ENCODE measurements around the gene PRPF6.

DNA sequence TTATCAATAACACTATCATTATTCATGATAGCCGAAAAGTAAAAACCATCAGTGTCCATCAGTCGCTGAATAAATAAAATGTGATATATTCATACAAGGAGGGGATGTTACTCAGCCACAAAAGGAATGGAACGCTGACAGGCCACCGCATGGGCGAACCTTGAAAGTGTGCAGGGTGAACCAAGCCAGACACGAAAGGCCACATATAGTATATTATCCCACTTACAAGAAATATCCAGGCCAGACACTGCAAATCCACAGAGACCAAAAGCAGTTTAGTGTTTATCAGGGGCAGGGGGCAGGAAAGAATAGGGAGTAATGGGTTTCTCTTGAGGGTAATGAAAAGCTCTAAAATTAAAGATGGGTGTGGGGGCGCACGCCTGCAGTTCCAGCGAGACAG is 62.8 kb downstream of the PRPF6 start:
- no peak for TF ChIP-seq EZH2 (IDR thresholded peaks at IDR 0.05; ENCODE audit: borderline replicate concordance, insufficient read depth, low read length, poor library complexity, severe bottlenecking)
- TF ChIP-seq, protein P1, sequence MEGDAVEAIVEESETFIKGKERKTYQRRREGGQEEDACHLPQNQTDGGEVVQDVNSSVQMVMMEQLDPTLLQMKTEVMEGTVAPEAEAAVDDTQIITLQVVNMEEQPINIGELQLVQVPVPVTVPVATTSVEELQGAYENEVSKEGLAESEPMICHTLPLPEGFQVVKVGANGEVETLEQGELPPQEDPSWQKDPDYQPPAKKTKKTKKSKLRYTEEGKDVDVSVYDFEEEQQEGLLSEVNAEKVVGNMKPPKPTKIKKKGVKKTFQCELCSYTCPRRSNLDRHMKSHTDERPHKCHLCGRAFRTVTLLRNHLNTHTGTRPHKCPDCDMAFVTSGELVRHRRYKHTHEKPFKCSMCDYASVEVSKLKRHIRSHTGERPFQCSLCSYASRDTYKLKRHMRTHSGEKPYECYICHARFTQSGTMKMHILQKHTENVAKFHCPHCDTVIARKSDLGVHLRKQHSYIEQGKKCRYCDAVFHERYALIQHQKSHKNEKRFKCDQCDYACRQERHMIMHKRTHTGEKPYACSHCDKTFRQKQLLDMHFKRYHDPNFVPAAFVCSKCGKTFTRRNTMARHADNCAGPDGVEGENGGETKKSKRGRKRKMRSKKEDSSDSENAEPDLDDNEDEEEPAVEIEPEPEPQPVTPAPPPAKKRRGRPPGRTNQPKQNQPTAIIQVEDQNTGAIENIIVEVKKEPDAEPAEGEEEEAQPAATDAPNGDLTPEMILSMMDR (IDR thresholded peaks at IDR 0.05; ENCODE audit: poor library complexity, severe bottlenecking): no peak
- TF ChIP-seq TAF1 (IDR thresholded peaks at IDR 0.05; ENCODE audit: low read depth): no peak
- TF ChIP-seq POLR2AphosphoS5 (IDR thresholded peaks at IDR 0.05): no peak
